H9 (cell line): ENCODE data around the gene TBX3. TPM values are rescaled to one million over a fixed set of nuclear protein-coding genes. Genes with fewer than 3 reads are reported as not detected.

Experiments
- DNase-seq: peaks from one replicate; pipeline ENCODE4 v3.0.0-alpha.2; 2017
- H2AFZ ChIP-seq: one replicate; pipeline ENCODE4 v1.6.1; 2013; ENCODE audit warnings: mild to moderate bottlenecking, low read length, control low read depth, moderate library complexity
- H2AK5ac ChIP-seq: 2 replicates; pipeline ENCODE4 v1.6.1; 2013; ENCODE audit warnings: low read length, control low read depth, mixed read lengths; ENCODE audit not compliant: insufficient read length
- H2BK120ac ChIP-seq: one replicate; pipeline ENCODE4 v1.6.1; 2013; ENCODE audit warnings: low read depth, mild to moderate bottlenecking, low read length, control low read depth, inconsistent platforms; ENCODE audit not compliant: poor library complexity, severe bottlenecking
- H2BK12ac ChIP-seq: 2 replicates; pipeline ENCODE4 v1.6.1; 2013; ENCODE audit warnings: low read length, control low read depth, mixed read lengths, low read depth; ENCODE audit not compliant: insufficient read length
- H2BK15ac ChIP-seq: 2 replicates; pipeline ENCODE4 v1.6.1; 2013; ENCODE audit warnings: low read depth, low read length, control low read depth
- H2BK20ac ChIP-seq: one replicate; pipeline ENCODE4 v1.6.1; 2013; ENCODE audit warnings: low read depth, mild to moderate bottlenecking, low read length, control low read depth, inconsistent platforms; ENCODE audit not compliant: poor library complexity, severe bottlenecking
- H2BK5ac ChIP-seq: 2 replicates; pipeline ENCODE4 v1.6.1; 2013; ENCODE audit warnings: low read length, control low read depth, mixed read lengths; ENCODE audit not compliant: insufficient read length
- H3K14ac ChIP-seq: 2 replicates; pipeline ENCODE4 v1.6.1; 2013; ENCODE audit warnings: low read length, control low read depth; ENCODE audit not compliant: insufficient read depth
- H3K18ac ChIP-seq: 2 replicates; pipeline ENCODE4 v1.6.1; 2013; ENCODE audit warnings: low read depth, mild to moderate bottlenecking, mixed read lengths, low read length, control low read depth; ENCODE audit not compliant: insufficient read length
- H3K23ac ChIP-seq: 2 replicates; pipeline ENCODE4 v1.6.1; 2013; ENCODE audit warnings: low read length, control low read depth, mixed read lengths, low read depth; ENCODE audit not compliant: insufficient read length
- H3K23me2 ChIP-seq: 2 replicates; pipeline ENCODE4 v1.6.1; 2013; ENCODE audit warnings: low read depth, mild to moderate bottlenecking, mixed read lengths, low read length, control low read depth; ENCODE audit not compliant: insufficient read length, poor library complexity, severe bottlenecking
- H3K27ac ChIP-seq: 2 replicates; pipeline ENCODE4 v1.5.1; 2013; ENCODE audit warnings: low read length, control low read depth, mixed read lengths, low read depth; ENCODE audit not compliant: insufficient read length
- H3K27me3 ChIP-seq: 2 replicates; pipeline ENCODE4 v1.6.1; 2013; ENCODE audit warnings: low read length, control low read depth, inconsistent platforms; ENCODE audit not compliant: insufficient read depth
- H3K4ac ChIP-seq: 2 replicates; pipeline ENCODE4 v1.6.1; 2013; ENCODE audit warnings: low read depth, mild to moderate bottlenecking, control low read depth, inconsistent platforms, low read length, moderate library complexity
- H3K4me1 ChIP-seq: 2 replicates; pipeline ENCODE4 v1.6.1; 2013; ENCODE audit warnings: low read length, control low read depth, inconsistent platforms; ENCODE audit not compliant: insufficient read depth
- H3K4me2 ChIP-seq: 2 replicates; pipeline ENCODE4 v1.6.1; 2013; ENCODE audit warnings: low read length, control low read depth, mixed read lengths; ENCODE audit not compliant: insufficient read length, insufficient read depth
- H3K56ac ChIP-seq: 2 replicates; pipeline ENCODE4 v1.6.1; 2013; ENCODE audit warnings: low read depth, mild to moderate bottlenecking, mixed read lengths, low read length, control low read depth; ENCODE audit not compliant: insufficient read length
- H3K79me1 ChIP-seq: 2 replicates; pipeline ENCODE4 v1.6.1; 2013; ENCODE audit warnings: low read depth, mild to moderate bottlenecking, moderate library complexity, low read length, control low read depth, inconsistent platforms; ENCODE audit not compliant: insufficient read depth, poor library complexity, severe bottlenecking
- H3K79me2 ChIP-seq: 2 replicates; pipeline ENCODE4 v1.6.1; 2013; ENCODE audit warnings: low read length, control low read depth, inconsistent platforms; ENCODE audit not compliant: insufficient read depth
- H3K9ac ChIP-seq: 2 replicates; pipeline ENCODE4 v1.6.1; 2013; ENCODE audit warnings: low read length, control low read depth, mixed read lengths; ENCODE audit not compliant: insufficient read length; ENCODE audit errors: extremely low read depth
- H3K9me3 ChIP-seq: one replicate; pipeline ENCODE4 v1.6.1; 2013; ENCODE audit warnings: low read depth, low read length, inconsistent platforms; ENCODE audit not compliant: control insufficient read depth
- H3T11ph ChIP-seq: one replicate; pipeline ENCODE4 v1.6.1; 2013; ENCODE audit warnings: mild to moderate bottlenecking, low read length, control low read depth, inconsistent platforms
- H4K20me1 ChIP-seq: one replicate; pipeline ENCODE4 v1.6.1; 2013; ENCODE audit not compliant: control insufficient read depth, insufficient read length, insufficient read depth
- H4K5ac ChIP-seq: 2 replicates; pipeline ENCODE4 v1.6.1; 2013; ENCODE audit warnings: low read depth, mild to moderate bottlenecking, mixed read lengths, low read length, control low read depth; ENCODE audit not compliant: insufficient read length
- H4K8ac ChIP-seq: replicated peaks from 2 replicates; pipeline ENCODE4 v1.6.1; 2013; ENCODE audit warnings: low read length, control low read depth, mixed read lengths, low read depth; ENCODE audit not compliant: insufficient read length
- H4K91ac ChIP-seq: 2 replicates; pipeline ENCODE4 v1.6.1; 2013; ENCODE audit warnings: low read depth, mild to moderate bottlenecking, moderate library complexity, mixed read lengths, low read length, control low read depth; ENCODE audit not compliant: insufficient read length
- H3K27ac Mint-ChIP-seq, 3 experiments: 2 replicates in 2 of 3; 3 replicates in 1 of 3; pipeline ENCODE4 v1.8.0; 2020 to 2021; ENCODE audit warnings: mixed read lengths in 3 of 3, mild to moderate bottlenecking in 1 of 3, moderate library complexity in 1 of 3
- H3K27me3 Mint-ChIP-seq: 2 replicates; pipeline ENCODE4 v1.8.0; 2021; ENCODE audit warnings: low read depth, mild to moderate bottlenecking, moderate library complexity, mixed read lengths
- H3K36me3 Mint-ChIP-seq, 3 experiments: 2 replicates in 2 of 3; 3 replicates in 1 of 3; pipeline ENCODE4 v1.8.0; 2020 to 2021; ENCODE audit warnings: low read depth in 3 of 3, mixed read lengths in 3 of 3; ENCODE audit not compliant: insufficient read depth in 1 of 3
- H3K4me1 Mint-ChIP-seq, 2 experiments: 2 replicates each; pipeline ENCODE4 v1.8.0; 2020; ENCODE audit warnings: mixed read lengths in 2 of 2
- H3K4me3 Mint-ChIP-seq, 2 experiments: 2 replicates in 1 of 2; 3 replicates in 1 of 2; pipeline ENCODE4 v1.8.0; 2020 to 2021; ENCODE audit warnings: mild to moderate bottlenecking in 2 of 2, mixed read lengths in 2 of 2, moderate library complexity in 1 of 2
- H3K9me3 Mint-ChIP-seq, 2 experiments: 2 replicates in 1 of 2; 3 replicates in 1 of 2; pipeline ENCODE4 v1.8.0; 2020; ENCODE audit warnings: mild to moderate bottlenecking in 2 of 2, mixed read lengths in 2 of 2, moderate library complexity in 1 of 2
- CTCF ChIP-seq: fragments of 200-600 bp; sonication (generic); conservative IDR thresholded peaks from 3 replicates; pipeline ENCODE4 v1.8.0; 2021; ENCODE audit warnings: antibody characterized with exemption, mild to moderate bottlenecking
- WGBS: extraction: QIAGEN DNeasy Blood & Tissue Kit; methylation state at CpG from one replicate; pipeline ENCODE4 v1.1.7; 2013; ENCODE audit warnings: missing lambda C conversion rate, low lambda C conversion rate, mixed read lengths; ENCODE audit not compliant: insufficient read length; ENCODE audit errors: extremely low coverage; 5-methylcytosine and 5-hydroxymethylcytosine counted together
- total RNA-seq: library from RNA; stranded (reverse); gene quantifications from 2 replicates; pipeline ENCODE4 v1.2.1, GENCODE V29; 2021

TBX3 gene
- total RNA-seq, 1 experiment from 2014 or later = 0.04 TPM

- H3K56ac ChIP-seq = no peak overlapping the region
- H3K27ac ChIP-seq = no peak overlapping the region
Observed at GRCh38 chr12:114670291-114670980, 13.5 kb downstream of the TBX3 start.

More at GRCh38 chr12:114670291-114670980, 13.5 kb downstream of the TBX3 start:
- H3K18ac ChIP-seq = no peak overlapping the region
- H3K27ac Mint-ChIP-seq = peak overlapping the region in 1 of 3 experiments; percentile 67; a peak in 1 of 7 replicates
- H3K23ac ChIP-seq = no peak overlapping the region
- DNase-seq = no peak
- H2BK5ac ChIP-seq = no peak overlapping the region
- no peak overlapping the region for H4K91ac ChIP-seq
- no peak overlapping the region for H2AFZ ChIP-seq
- H3K4me1 Mint-ChIP-seq = peaks cover 28 to 74% of the 10 kb centered on the region in 2 experiments
- peaks cover 88% of the 10 kb centered on the region for H3K27me3 ChIP-seq
- H4K8ac ChIP-seq = no peak overlapping the region
- H3K9ac ChIP-seq = no peak overlapping the region
- H3K4me3 Mint-ChIP-seq = peak overlapping the region in 1 of 2 experiments; percentile 62; a peak in 1 of 5 replicates
- H3K79me1 ChIP-seq = no peaks in the 10 kb centered on the region
- TF ChIP-seq CTCF = no peak
- no peaks in the 10 kb centered on the region; a peak in 1 of 7 replicates for H3K36me3 Mint-ChIP-seq
- no peak overlapping the region for H3K4me2 ChIP-seq
- 0 out of 2 replicates have a peak, but pooled peaks cover 6% of the 10 kb centered on the region for H3K4me1 ChIP-seq
- H4K5ac ChIP-seq = no peak overlapping the region
- H3K14ac ChIP-seq = no peak overlapping the region
- no peaks in the 10 kb centered on the region for H3K9me3 ChIP-seq
- no peak overlapping the region for H2BK120ac ChIP-seq
- no peak overlapping the region for H2BK15ac ChIP-seq
- no peak overlapping the region for H2BK12ac ChIP-seq
- H3T11ph ChIP-seq = no peak overlapping the region
- no peak overlapping the region for H2AK5ac ChIP-seq
- no CpG with 5 or more reads among the region's 3 CpGs for WGBS
- peaks cover 17% of the 10 kb centered on the region for H3K23me2 ChIP-seq
- H3K9me3 Mint-ChIP-seq = peaks cover 0 to 11% of the 10 kb centered on the region in 2 experiments; a peak in 2 of 5 replicates
- no peaks in the 10 kb centered on the region for H3K79me2 ChIP-seq
- no peak overlapping the region for H3K4ac ChIP-seq
- H2BK20ac ChIP-seq = no peak overlapping the region
- peaks cover 100% of the 10 kb centered on the region for H3K27me3 Mint-ChIP-seq
- H4K20me1 ChIP-seq = no peaks in the 10 kb centered on the region
